ENCODE data around the gene SFXN1.

DNA sequence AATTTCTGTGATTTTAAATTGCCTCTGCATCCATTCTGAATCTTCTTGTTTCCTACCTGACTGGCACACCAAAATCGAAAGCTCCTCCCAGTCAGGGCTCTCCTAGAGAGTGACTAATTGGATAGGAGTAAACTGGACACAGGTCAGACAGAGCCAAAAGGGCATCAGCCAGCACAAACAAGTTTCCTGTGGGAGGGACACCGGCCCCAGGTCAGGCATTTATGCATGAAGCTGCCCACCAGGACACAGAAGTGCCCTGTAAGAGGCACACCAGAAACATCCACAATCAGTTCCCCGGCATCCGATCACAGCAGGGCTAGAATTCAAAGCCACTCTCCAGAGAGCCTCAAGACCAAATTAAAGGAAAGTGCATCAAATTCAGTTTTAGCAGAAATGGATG lies 78.4 kb downstream of the SFXN1 start:
- TF ChIP-seq POLR2AphosphoS5 (IDR thresholded peaks at IDR 0.05) = no peak
- no peak for TF ChIP-seq POLR2A (IDR thresholded peaks at IDR 0.05)
- TF ChIP-seq, protein P1, sequence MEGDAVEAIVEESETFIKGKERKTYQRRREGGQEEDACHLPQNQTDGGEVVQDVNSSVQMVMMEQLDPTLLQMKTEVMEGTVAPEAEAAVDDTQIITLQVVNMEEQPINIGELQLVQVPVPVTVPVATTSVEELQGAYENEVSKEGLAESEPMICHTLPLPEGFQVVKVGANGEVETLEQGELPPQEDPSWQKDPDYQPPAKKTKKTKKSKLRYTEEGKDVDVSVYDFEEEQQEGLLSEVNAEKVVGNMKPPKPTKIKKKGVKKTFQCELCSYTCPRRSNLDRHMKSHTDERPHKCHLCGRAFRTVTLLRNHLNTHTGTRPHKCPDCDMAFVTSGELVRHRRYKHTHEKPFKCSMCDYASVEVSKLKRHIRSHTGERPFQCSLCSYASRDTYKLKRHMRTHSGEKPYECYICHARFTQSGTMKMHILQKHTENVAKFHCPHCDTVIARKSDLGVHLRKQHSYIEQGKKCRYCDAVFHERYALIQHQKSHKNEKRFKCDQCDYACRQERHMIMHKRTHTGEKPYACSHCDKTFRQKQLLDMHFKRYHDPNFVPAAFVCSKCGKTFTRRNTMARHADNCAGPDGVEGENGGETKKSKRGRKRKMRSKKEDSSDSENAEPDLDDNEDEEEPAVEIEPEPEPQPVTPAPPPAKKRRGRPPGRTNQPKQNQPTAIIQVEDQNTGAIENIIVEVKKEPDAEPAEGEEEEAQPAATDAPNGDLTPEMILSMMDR (IDR thresholded peaks at IDR 0.05) = no peak
- no peak for TF ChIP-seq EP300 (IDR thresholded peaks at IDR 0.05)
